Measurements from ENCODE around the gene COPG1.
"Not testable (repeated sequence)": the region's sequence is repeated elsewhere in the genome, so short reads cannot be mapped to it uniquely, and the experiment has no call there.

Gene COPG1

DNA sequence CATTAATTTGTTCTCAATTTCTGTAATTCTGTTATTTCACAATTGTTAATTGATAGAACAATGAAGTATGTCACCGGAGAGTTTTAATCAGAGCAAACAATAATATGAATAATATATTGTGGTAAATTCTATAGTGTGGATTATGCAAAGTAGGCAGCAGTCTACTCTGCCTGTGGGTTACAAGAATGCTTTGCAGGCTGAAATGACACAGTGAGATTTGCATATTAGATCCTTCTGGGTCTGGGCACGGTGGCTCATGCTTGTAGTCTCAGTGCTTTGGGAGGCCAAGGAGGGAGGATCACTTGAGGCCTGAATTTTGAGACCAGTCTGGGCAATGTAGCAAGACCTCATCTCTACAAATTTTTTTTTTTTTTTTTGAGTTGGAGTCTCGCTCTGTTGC is 12.5 kb downstream of the COPG1 start:
- Histone ChIP-seq H3K27me3 (ENCODE audit: control insufficient read depth, insufficient read depth, low read length) (no peaks in the 10 kb centered on the region), H3K9me3 (ENCODE audit: control insufficient read depth, insufficient read depth, low read length) (no peaks in the 10 kb centered on the region), H3K36me3 (ENCODE audit: control insufficient read depth, insufficient read depth, low read length) (peaks cover 48% of the 10 kb centered on the region), H3K27ac (ENCODE audit: low read length) (no peak overlapping the region), H3K4me3 (ENCODE audit: low read length) (no peak overlapping the region), H3K4me1 (ENCODE audit: control insufficient read depth, insufficient read depth, low read length) (no peaks in the 10 kb centered on the region)
- no CpG with 5 or more reads among the region's 3 CpGs for WGBS (ENCODE audit: insufficient coverage, insufficient read length)
- DNase-seq (ENCODE audit: low read depth, low spot score) = no peak

DNA sequence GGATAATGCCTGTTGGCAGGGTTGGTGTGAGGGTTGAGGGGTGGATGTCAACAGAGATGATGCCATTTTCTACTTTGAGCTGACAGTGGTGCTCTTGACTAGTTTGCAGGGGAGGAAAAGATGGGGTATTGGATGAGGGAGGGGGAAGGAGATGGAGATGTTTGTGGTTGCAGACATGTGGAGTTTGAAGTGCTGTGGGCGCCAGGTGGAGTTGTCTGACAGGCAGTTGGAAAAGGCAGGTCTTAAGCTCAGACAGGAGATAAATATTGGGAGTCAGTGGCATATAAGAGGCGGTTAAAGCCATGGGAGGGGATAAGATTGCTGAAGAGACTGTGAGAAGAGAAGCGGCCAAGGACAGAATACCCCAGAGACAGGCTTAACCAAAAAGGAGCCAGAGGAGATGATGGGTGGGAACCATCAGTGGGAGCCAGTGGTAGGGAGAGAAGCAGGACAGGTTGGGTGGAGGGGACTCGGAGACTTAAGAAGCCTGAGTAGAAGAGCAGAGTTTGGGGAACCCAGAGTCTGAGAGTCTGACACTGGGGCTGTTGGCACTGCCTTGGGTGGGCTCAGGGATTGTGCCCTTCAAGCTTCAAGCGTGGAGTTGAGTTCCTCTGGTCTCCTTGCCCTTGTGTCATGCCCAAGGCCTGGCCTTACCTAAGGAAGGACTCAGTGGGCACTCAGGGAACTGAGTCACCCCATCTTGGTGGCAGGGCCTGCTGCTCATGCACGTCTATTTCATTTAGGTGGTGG is 13.9 kb downstream of the COPG1 start:
- Histone ChIP-seq H3K9me3 (ENCODE audit: control insufficient read depth, insufficient read depth, low read length) (no peaks in the 10 kb centered on the region), H3K4me1 (ENCODE audit: control insufficient read depth, insufficient read depth, low read length) (no peaks in the 10 kb centered on the region), H3K27me3 (ENCODE audit: control insufficient read depth, insufficient read depth, low read length) (no peaks in the 10 kb centered on the region), H3K27ac (ENCODE audit: low read length) (no peak overlapping the region), H3K36me3 (ENCODE audit: control insufficient read depth, insufficient read depth, low read length) (peaks cover 45% of the 10 kb centered on the region), H3K4me3 (ENCODE audit: low read length) (no peak overlapping the region)
- DNase-seq (ENCODE audit: low read depth, low spot score) = no peak
- WGBS (ENCODE audit: insufficient coverage, insufficient read length) = no CpG with 5 or more reads among the region's 6 CpGs

GRCh38 chr3:129264994-129265393 is 15.6 kb downstream of the COPG1 start:
- not testable (repeated sequence) for DNase-seq (ENCODE audit: low read depth, low spot score); H3K9me3 ChIP-seq (ENCODE audit: control insufficient read depth, insufficient read depth, low read length); H3K4me3 ChIP-seq (ENCODE audit: low read length); H3K4me1 ChIP-seq (ENCODE audit: control insufficient read depth, insufficient read depth, low read length); H3K27me3 ChIP-seq (ENCODE audit: control insufficient read depth, insufficient read depth, low read length); H3K27ac ChIP-seq (ENCODE audit: low read length)
- peaks cover 48% of the 10 kb centered on the region for H3K36me3 ChIP-seq (ENCODE audit: control insufficient read depth, insufficient read depth, low read length)
- WGBS (ENCODE audit: insufficient coverage, insufficient read length) = no CpG with 5 or more reads among the region's 6 CpGs

DNA sequence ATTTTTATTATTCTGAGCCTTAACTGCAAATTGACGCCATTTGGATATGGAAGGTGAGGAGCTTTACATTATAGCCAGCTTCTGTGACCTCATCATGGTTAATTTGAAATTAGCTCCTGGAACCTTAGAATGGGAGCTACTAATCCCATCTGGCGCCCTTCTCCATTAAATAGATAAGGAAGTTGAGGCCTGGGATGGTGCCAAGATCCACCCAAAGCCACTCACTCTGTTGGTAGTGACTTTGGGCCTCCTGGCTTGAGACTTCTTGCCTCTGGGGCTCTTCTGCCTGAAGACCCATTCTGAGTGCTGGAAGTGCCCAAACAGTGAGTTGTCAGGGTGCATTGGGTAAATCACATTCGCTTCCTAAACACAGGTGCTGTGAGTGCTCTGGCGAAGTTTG is 17.2 kb downstream of the COPG1 start:
- Histone ChIP-seq H3K36me3 (ENCODE audit: control insufficient read depth, insufficient read depth, low read length) (peaks cover 37% of the 10 kb centered on the region; the same call in 1 of the 2 replicates), H3K4me3 (ENCODE audit: low read length) (no peak overlapping the region), H3K27ac (ENCODE audit: low read length) (no peak overlapping the region), H3K4me1 (ENCODE audit: control insufficient read depth, insufficient read depth, low read length) (no peaks in the 10 kb centered on the region), H3K27me3 (ENCODE audit: control insufficient read depth, insufficient read depth, low read length) (no peaks in the 10 kb centered on the region), H3K9me3 (ENCODE audit: control insufficient read depth, insufficient read depth, low read length) (no peaks in the 10 kb centered on the region)
- no CpG with 5 or more reads among the region's 4 CpGs for WGBS (ENCODE audit: insufficient coverage, insufficient read length)
- DNase-seq (ENCODE audit: low read depth, low spot score) = no peak

DNA sequence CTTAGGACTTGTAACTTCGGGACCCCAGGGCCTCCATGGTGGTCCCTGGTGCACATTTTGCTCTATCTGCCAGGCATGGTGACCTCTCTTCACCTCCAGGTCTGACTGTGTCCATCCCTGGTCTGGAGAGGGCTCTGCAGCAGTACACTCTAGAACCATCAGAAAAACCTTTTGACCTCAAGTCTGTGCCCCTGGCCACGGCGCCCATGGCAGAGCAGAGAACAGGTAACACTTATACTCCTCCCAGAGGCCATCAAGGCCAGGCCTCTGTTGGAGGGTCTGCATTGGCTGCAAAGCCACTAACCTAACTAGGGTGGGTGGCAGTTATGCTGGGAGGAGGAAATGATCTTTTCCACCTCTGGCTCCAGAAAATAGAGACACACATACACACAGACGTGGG is 19.0 kb downstream of the COPG1 start:
- Histone ChIP-seq H3K4me1 (ENCODE audit: control insufficient read depth, insufficient read depth, low read length) (no peaks in the 10 kb centered on the region), H3K9me3 (ENCODE audit: control insufficient read depth, insufficient read depth, low read length) (no peaks in the 10 kb centered on the region), H3K36me3 (ENCODE audit: control insufficient read depth, insufficient read depth, low read length) (peaks cover 42% of the 10 kb centered on the region; the same call in 1 of the 2 replicates), H3K4me3 (ENCODE audit: low read length) (no peak overlapping the region), H3K27ac (ENCODE audit: low read length) (no peak overlapping the region), H3K27me3 (ENCODE audit: control insufficient read depth, insufficient read depth, low read length) (no peaks in the 10 kb centered on the region)
- no CpG with 5 or more reads among the region's 4 CpGs for WGBS (ENCODE audit: insufficient coverage, insufficient read length)
- DNase-seq (ENCODE audit: low read depth, low spot score) = no peak

GRCh38 chr3:129271674-129272073 is 22.3 kb downstream of the COPG1 start:
- H3K4me1 ChIP-seq (ENCODE audit: control insufficient read depth, insufficient read depth, low read length) = no peaks in the 10 kb centered on the region
- no peaks in the 10 kb centered on the region for H3K27me3 ChIP-seq (ENCODE audit: control insufficient read depth, insufficient read depth, low read length)
- H3K4me3 ChIP-seq (ENCODE audit: low read length) = no peak overlapping the region
- H3K36me3 ChIP-seq (ENCODE audit: control insufficient read depth, insufficient read depth, low read length) = peaks cover 35% of the 10 kb centered on the region; the same call in 1 of the 2 replicates
- no peak overlapping the region for H3K27ac ChIP-seq (ENCODE audit: low read length)
- H3K9me3 ChIP-seq (ENCODE audit: control insufficient read depth, insufficient read depth, low read length) = no peaks in the 10 kb centered on the region
- no CpG with 5 or more reads among the region's 11 CpGs for WGBS (ENCODE audit: insufficient coverage, insufficient read length)
- DNase-seq (ENCODE audit: low read depth, low spot score) = no peak

- H3K27ac ChIP-seq (ENCODE audit: low read length) = no peak overlapping the region
- no peak overlapping the region for H3K4me3 ChIP-seq (ENCODE audit: low read length)
- peaks cover 2% of the 10 kb centered on the region; the same call in 1 of the 2 replicates for H3K4me1 ChIP-seq (ENCODE audit: control insufficient read depth, insufficient read depth, low read length)
- DNase-seq (ENCODE audit: low read depth, low spot score) = no peak
- no peaks in the 10 kb centered on the region for H3K27me3 ChIP-seq (ENCODE audit: control insufficient read depth, insufficient read depth, low read length)
- no CpG with 5 or more reads among the region's 2 CpGs for WGBS (ENCODE audit: insufficient coverage, insufficient read length)
- no peaks in the 10 kb centered on the region for H3K9me3 ChIP-seq (ENCODE audit: control insufficient read depth, insufficient read depth, low read length)
- H3K36me3 ChIP-seq (ENCODE audit: control insufficient read depth, insufficient read depth, low read length) = peaks cover 21% of the 10 kb centered on the region
Measured at GRCh38 chr3:129276385-129276784, 27.0 kb downstream of the COPG1 start.

GRCh38 chr3:129277829-129278271 is 28.4 kb downstream of the COPG1 start:
- Histone ChIP-seq H3K4me1 (ENCODE audit: control insufficient read depth, insufficient read depth, low read length) (peaks cover 2% of the 10 kb centered on the region; the same call in 1 of the 2 replicates), H3K27me3 (ENCODE audit: control insufficient read depth, insufficient read depth, low read length) (no peaks in the 10 kb centered on the region), H3K9me3 (ENCODE audit: control insufficient read depth, insufficient read depth, low read length) (no peaks in the 10 kb centered on the region), H3K4me3 (ENCODE audit: low read length) (no peak overlapping the region; the same call in 1 of the 2 replicates), H3K27ac (ENCODE audit: low read length) (no peak overlapping the region), H3K36me3 (ENCODE audit: control insufficient read depth, insufficient read depth, low read length) (peaks cover 13% of the 10 kb centered on the region)
- WGBS (ENCODE audit: insufficient coverage, insufficient read length) = no CpG with 5 or more reads among the region's 11 CpGs
- no peak for DNase-seq (ENCODE audit: low read depth, low spot score)

- no peaks in the 10 kb centered on the region for H3K9me3 ChIP-seq (ENCODE audit: control insufficient read depth, insufficient read depth, low read length)
- DNase-seq (ENCODE audit: low read depth, low spot score) = peak; percentile 82
- peaks cover 2% of the 10 kb centered on the region; the same call in 1 of the 2 replicates for H3K4me1 ChIP-seq (ENCODE audit: control insufficient read depth, insufficient read depth, low read length)
- H3K4me3 ChIP-seq (ENCODE audit: low read length) = peak within 1 kb of the TSS; percentile 57
- H3K27me3 ChIP-seq (ENCODE audit: control insufficient read depth, insufficient read depth, low read length) = no peaks in the 10 kb centered on the region
- H3K36me3 ChIP-seq (ENCODE audit: control insufficient read depth, insufficient read depth, low read length) = peaks cover 13% of the 10 kb centered on the region
- H3K27ac ChIP-seq (ENCODE audit: low read length) = no peak within 1 kb of the TSS
- no CpG with 5 or more reads among the region's 44 CpGs for WGBS (ENCODE audit: insufficient coverage, insufficient read length)
Measured at GRCh38 chr3:129278439-129278965, 29.1 kb downstream of the COPG1 start, which contains the start of gene HMCES. HMCES (plus strand) TSS chr3:129278870; CDS start chr3:129279733, 863 bp downstream.

DNA sequence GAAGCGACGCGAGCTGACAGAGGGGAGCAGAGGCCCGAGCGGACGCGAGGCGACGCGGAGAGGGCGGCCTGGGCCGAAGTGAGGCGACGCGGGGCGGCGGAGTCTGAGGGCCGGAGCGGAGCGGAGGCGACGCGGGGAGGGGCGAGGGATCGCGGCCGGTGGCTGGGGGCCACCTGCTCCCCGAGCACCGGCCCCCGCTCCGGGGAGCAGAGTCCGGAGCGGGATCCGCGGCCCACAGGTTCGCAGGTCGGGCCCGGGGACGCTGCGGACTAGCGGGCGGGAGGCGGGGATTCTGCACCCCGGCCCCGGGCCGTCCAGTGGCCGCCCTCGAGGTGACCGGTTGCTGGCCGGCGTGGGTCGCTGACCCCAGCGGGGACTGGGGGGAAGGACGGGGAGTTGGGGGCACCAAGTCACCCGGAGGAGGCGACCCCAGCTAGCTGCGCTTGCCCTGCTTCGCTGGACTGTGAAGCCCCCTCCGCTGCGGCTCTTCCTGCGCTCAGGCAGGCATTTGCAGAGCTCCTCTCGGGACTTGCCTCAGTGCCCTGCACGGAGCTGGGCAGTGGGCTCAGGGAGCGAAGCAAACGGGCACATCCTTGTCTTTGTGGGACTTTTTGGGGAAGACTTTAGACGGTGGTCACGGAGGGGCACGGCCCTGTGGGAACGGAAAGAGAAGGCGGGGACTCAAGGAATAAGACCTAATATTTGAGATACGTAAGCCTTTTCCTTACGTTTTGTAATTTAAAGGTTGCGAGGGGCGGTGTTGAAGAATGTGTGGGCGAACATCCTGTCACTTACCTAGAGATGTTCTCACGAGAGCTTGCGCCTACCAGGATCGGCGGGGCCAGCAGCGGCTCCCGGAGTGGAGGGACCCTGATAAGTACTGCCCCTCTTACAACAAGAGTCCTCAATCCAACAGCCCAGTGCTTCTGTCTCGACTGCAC is 29.8 kb downstream of the COPG1 start:
- no peak overlapping the region for H3K27ac ChIP-seq (ENCODE audit: low read length)
- H3K27me3 ChIP-seq (ENCODE audit: control insufficient read depth, insufficient read depth, low read length) = no peaks in the 10 kb centered on the region
- no CpG with 5 or more reads among the region's 82 CpGs for WGBS (ENCODE audit: insufficient coverage, insufficient read length)
- no peak for DNase-seq (ENCODE audit: low read depth, low spot score)
- peaks cover 2% of the 10 kb centered on the region; the same call in 1 of the 2 replicates for H3K4me1 ChIP-seq (ENCODE audit: control insufficient read depth, insufficient read depth, low read length)
- peaks cover 13% of the 10 kb centered on the region for H3K36me3 ChIP-seq (ENCODE audit: control insufficient read depth, insufficient read depth, low read length)
- peak overlapping the region; percentile 57 for H3K4me3 ChIP-seq (ENCODE audit: low read length)
- no peaks in the 10 kb centered on the region for H3K9me3 ChIP-seq (ENCODE audit: control insufficient read depth, insufficient read depth, low read length)
